ENCODE data around the gene ZNRF3. TPM values are rescaled to one million over a fixed set of nuclear protein-coding genes. Genes with fewer than 3 reads are reported as not detected.
"Not testable (repeated sequence)": the region's sequence is repeated elsewhere in the genome, so short reads cannot be mapped to it uniquely, and the experiment has no call there.

Gene ZNRF3
- total RNA-seq, 1 donor from 2014 or later, result 0.69 TPM

DNA sequence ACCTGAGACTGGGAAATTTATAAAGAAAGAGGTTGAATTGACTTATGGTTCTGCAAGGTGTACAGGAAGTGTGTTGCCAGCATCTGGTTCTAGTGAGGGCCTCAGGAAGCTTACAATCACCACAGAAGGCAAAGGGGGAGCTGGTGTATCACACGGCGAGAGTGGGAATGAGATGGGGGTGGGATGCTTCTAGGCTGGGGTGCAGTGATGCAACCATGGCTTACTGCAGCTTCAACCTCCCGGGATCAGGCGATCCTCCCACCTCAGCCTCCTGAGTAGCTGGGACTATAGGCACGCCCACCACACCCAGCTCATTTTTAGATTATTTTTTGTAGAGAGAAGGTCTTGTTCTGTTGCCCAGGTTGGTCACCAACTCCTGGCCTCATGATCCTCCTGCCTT is 117.3 kb downstream of the ZNRF3 start:
- ChIA-PET POLR2A (no interaction called here), CTCF (no interaction called here)
- no peaks in the 10 kb centered on the region for H3K36me3 Mint-ChIP-seq (ENCODE audit: low read depth)
- intact Hi-C loops (cut with micrococcal nuclease), result no loop called here
- no peak for ATAC-seq (ENCODE audit: low read depth)
- no peak overlapping the region for H3K4me3 Mint-ChIP-seq
- H3K27ac Mint-ChIP-seq, result no peak overlapping the region
- no peak for DNase-seq
- TF ChIP-seq, protein P1, sequence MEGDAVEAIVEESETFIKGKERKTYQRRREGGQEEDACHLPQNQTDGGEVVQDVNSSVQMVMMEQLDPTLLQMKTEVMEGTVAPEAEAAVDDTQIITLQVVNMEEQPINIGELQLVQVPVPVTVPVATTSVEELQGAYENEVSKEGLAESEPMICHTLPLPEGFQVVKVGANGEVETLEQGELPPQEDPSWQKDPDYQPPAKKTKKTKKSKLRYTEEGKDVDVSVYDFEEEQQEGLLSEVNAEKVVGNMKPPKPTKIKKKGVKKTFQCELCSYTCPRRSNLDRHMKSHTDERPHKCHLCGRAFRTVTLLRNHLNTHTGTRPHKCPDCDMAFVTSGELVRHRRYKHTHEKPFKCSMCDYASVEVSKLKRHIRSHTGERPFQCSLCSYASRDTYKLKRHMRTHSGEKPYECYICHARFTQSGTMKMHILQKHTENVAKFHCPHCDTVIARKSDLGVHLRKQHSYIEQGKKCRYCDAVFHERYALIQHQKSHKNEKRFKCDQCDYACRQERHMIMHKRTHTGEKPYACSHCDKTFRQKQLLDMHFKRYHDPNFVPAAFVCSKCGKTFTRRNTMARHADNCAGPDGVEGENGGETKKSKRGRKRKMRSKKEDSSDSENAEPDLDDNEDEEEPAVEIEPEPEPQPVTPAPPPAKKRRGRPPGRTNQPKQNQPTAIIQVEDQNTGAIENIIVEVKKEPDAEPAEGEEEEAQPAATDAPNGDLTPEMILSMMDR (IDR thresholded peaks at IDR 0.05), result no peak
- H3K4me1 Mint-ChIP-seq, result no peaks in the 10 kb centered on the region
- peaks cover 12% of the 10 kb centered on the region for H3K27me3 Mint-ChIP-seq
- peaks cover 3% of the 10 kb centered on the region for H3K9me3 Mint-ChIP-seq

DNA sequence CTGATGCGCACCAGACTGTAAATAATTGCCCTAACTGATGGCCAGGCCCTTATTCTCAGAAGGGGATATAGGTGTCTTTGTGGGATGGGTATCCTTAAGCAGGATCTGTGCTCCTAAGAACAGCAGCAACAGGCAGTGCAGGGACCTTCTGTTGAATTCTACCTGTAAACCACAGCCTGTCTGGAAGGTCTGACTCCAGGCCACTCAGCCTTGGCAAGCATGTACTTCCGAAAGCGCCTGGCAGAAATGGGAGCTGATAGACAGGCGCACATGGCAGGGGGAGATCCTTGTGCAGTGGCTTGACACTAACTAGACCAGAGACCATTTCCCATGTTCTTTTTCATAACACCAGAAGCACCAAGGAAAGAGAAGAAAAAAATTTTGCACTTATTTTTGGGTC is 119.2 kb downstream of the ZNRF3 start:
- intact Hi-C loops (cut with micrococcal nuclease), result no loop called here
- no peaks in the 10 kb centered on the region for H3K4me1 Mint-ChIP-seq
- ChIA-PET CTCF (no interaction called here), POLR2A (no interaction called here)
- peaks cover 16% of the 10 kb centered on the region for H3K27me3 Mint-ChIP-seq
- ATAC-seq (ENCODE audit: low read depth) (no peak), DNase-seq (no peak)
- no peak overlapping the region for H3K27ac Mint-ChIP-seq
- TF ChIP-seq, protein P1 (IDR thresholded peaks at IDR 0.05), result no peak
- peaks cover 3% of the 10 kb centered on the region for H3K9me3 Mint-ChIP-seq
- H3K4me3 Mint-ChIP-seq, result no peak overlapping the region
- no peaks in the 10 kb centered on the region for H3K36me3 Mint-ChIP-seq (ENCODE audit: low read depth)

DNA sequence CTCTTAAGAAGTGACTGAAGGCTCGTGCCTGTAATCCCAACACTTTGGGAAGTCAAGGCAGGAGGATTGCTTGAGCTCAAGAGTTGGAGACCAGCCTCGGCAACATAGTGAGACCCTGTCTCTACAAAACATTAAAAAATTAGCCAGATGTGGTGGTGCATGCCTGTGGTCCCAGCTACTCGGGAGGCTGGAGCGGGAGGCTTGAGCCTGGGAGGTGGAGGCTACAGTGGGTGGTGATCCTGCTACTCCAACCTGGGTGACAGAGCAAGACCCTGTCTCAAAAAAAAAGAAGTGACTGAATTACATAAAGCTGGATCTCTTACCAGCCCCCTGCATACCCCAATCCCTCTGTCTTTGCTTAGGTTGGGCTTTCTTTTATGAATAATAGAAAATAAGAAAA is 120.2 kb downstream of the ZNRF3 start:
- no peak overlapping the region for H3K27ac Mint-ChIP-seq
- H3K4me3 Mint-ChIP-seq, result no peak overlapping the region
- H3K9me3 Mint-ChIP-seq, result peaks cover 3% of the 10 kb centered on the region
- DNase-seq (no peak), ATAC-seq (ENCODE audit: low read depth) (no peak)
- TF ChIP-seq, protein P1 (IDR thresholded peaks at IDR 0.05), result no peak
- H3K27me3 Mint-ChIP-seq, result peaks cover 16% of the 10 kb centered on the region
- ChIA-PET POLR2A (no interaction called here), CTCF (no interaction called here)
- no peaks in the 10 kb centered on the region for H3K36me3 Mint-ChIP-seq (ENCODE audit: low read depth)
- intact Hi-C loops (cut with micrococcal nuclease), result no loop called here
- H3K4me1 Mint-ChIP-seq, result no peaks in the 10 kb centered on the region

DNA sequence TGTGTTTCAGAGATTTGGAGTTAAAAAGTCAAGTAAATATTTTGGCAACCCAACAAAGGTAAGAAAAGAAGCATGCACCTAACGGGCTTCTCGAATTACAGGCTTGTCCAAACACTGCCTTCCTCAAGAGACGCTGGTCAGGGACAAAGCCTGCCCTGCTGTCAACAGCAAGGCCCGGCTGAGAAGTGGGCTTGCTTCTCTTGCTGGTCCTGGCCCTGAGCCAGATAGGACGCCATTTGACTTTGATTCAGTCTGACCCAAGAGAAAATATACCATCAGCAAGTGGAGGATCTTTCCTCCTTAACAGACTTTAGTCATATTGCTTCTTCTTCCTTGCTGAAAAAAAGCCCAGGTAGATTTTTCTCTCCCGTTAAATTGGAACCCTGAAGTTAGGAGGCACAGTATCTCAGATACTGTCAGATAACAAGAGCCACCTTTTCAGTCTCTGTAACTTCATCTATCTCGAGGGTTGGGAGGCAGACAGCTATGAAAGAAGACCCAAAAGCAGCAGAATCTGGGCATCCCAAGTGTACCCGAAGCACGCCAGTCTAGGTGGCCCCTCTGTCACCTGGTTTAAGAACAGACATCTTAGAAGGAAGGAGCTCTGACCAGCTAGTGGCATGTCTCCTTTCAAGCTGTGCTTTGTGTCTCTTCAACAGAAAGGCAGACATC is 120.7 kb downstream of the ZNRF3 start:
- no peaks in the 10 kb centered on the region for H3K36me3 Mint-ChIP-seq (ENCODE audit: low read depth)
- H3K4me1 Mint-ChIP-seq, result no peaks in the 10 kb centered on the region
- intact Hi-C loops (cut with micrococcal nuclease), result no loop called here
- ATAC-seq (ENCODE audit: low read depth) (no peak), DNase-seq (no peak)
- no peak overlapping the region for H3K27ac Mint-ChIP-seq
- ChIA-PET CTCF (no interaction called here), POLR2A (no interaction called here)
- H3K9me3 Mint-ChIP-seq, result peaks cover 3% of the 10 kb centered on the region
- peaks cover 16% of the 10 kb centered on the region for H3K27me3 Mint-ChIP-seq
- TF ChIP-seq, protein P1 (IDR thresholded peaks at IDR 0.05), result no peak
- no peak overlapping the region for H3K4me3 Mint-ChIP-seq

DNA sequence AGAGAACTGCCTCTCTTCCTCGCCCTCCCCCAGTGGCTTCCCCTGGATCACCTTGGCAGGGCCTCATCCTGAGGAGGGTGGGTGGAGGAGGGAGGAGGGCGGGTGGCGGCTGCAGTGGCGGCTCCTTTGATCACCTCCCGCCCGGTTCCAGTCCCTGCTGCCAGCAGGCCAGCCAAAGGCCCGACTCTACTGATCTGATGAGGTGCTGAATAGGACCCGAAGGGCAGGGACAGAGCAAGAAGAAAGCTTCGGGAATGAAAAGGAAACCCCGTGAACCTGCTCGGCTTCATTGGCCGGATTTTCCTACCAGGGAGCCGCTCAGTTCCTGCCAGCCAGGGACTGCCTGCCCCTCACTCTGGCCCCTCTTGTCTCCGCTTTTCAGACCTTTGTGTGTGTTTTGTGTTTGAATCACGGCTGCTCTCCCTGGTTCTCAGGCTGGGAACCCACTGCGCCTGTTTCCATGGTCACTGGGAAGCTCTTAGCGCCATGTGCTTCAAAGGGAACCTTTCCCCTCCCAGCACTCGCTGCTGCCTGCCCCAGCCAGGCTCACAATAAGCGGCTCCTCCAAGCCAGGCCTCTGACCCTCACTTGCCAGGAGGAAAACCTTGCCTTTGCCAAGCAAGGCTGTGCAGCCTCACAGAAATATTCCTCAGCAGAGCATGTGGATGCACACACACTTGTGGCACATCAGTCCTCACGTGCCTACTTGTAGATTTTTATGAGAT is 121.4 kb downstream of the ZNRF3 start:
- Mint-ChIP-seq H3K27ac (no peak overlapping the region), H3K4me1 (no peaks in the 10 kb centered on the region), H3K27me3 (peaks cover 16% of the 10 kb centered on the region), H3K4me3 (no peak overlapping the region), H3K9me3 (peaks cover 3% of the 10 kb centered on the region), H3K36me3 (ENCODE audit: low read depth) (no peaks in the 10 kb centered on the region)
- ChIA-PET POLR2A (no interaction called here), CTCF (no interaction called here)
- ATAC-seq (ENCODE audit: low read depth), result no peak
- intact Hi-C loops (cut with micrococcal nuclease), result no loop called here
- DNase-seq, result no peak
- TF ChIP-seq, protein P1 (IDR thresholded peaks at IDR 0.05), result no peak

DNA sequence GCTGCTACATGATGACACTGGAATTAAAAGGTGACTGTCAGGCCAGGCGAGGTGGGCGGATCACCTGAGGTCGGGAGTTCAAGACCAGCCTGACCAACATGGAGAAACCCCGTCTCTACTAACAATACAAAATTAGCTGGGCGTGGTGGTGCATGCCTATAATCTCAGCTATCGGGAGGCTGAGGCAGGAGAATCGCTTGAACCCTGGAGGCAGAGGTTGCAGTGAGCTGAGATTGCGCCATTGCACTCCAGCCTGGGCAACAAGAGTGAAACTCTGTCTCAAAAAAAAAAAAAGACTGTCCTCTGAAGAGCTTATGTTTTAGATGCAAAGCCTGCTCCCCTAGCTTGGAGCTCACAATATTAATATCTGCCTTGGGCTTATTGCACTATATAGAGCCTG is 122.4 kb downstream of the ZNRF3 start:
- POLR2A ChIA-PET; ATAC-seq (ENCODE audit: low read depth): not testable (repeated sequence)

More for the DNA sequence above, 122.4 kb downstream of the ZNRF3 start:
- H3K4me1 Mint-ChIP-seq; H3K36me3 Mint-ChIP-seq (ENCODE audit: low read depth); H3K27ac Mint-ChIP-seq; H3K9me3 Mint-ChIP-seq; DNase-seq; H3K4me3 Mint-ChIP-seq; CTCF ChIA-PET; intact Hi-C loops (cut with micrococcal nuclease): not testable (repeated sequence)
- H3K27me3 Mint-ChIP-seq, result peaks cover 19% of the 10 kb centered on the region

Measured in activated B cell treated with CpG ODN at 0.5 μM for 24 hours (primary cell).